ENCODE data around the gene ATG16L2. TPM values are rescaled to one million over a fixed set of nuclear protein-coding genes. Genes with fewer than 3 reads are reported as not detected.

Gene ATG16L2
- total and polyA plus RNA-seq, 9 of the 15 experiments (the other 6 are each of a cell fraction or from before 2014, with no cell fraction given): 0.18 to 11.2 (median 6.2) TPM

DNA sequence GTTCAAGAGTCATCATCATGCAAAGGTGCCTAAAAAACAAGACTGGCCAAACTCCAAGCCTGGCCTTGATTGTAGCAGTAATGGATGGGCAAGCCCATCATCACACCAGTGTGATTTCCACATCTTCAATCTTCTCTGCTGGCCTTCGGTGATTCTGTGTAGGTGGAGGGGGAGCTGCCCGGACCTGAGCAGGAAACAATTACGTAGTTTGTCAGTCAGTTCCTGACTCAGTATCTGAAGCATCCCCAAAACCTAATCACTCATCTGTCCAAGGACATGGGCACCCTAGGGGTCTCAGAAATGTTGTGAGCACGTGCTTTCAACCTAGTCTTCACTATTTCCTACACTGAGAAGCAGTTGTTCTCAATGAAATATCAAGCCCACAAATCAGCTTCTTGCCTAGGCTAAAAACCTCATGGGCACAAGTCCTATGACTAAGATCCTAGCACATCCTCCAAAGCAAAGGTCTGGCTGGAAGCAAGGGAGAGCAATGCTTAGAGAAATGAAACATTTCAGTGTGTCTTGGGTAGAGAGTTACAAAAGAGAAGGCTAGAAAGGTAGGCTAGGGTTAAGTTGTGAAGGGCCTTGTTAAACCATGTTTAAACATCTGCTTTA lies 24.6 kb downstream of the ATG16L2 start (continued):
- TF ChIP-seq, protein P1, sequence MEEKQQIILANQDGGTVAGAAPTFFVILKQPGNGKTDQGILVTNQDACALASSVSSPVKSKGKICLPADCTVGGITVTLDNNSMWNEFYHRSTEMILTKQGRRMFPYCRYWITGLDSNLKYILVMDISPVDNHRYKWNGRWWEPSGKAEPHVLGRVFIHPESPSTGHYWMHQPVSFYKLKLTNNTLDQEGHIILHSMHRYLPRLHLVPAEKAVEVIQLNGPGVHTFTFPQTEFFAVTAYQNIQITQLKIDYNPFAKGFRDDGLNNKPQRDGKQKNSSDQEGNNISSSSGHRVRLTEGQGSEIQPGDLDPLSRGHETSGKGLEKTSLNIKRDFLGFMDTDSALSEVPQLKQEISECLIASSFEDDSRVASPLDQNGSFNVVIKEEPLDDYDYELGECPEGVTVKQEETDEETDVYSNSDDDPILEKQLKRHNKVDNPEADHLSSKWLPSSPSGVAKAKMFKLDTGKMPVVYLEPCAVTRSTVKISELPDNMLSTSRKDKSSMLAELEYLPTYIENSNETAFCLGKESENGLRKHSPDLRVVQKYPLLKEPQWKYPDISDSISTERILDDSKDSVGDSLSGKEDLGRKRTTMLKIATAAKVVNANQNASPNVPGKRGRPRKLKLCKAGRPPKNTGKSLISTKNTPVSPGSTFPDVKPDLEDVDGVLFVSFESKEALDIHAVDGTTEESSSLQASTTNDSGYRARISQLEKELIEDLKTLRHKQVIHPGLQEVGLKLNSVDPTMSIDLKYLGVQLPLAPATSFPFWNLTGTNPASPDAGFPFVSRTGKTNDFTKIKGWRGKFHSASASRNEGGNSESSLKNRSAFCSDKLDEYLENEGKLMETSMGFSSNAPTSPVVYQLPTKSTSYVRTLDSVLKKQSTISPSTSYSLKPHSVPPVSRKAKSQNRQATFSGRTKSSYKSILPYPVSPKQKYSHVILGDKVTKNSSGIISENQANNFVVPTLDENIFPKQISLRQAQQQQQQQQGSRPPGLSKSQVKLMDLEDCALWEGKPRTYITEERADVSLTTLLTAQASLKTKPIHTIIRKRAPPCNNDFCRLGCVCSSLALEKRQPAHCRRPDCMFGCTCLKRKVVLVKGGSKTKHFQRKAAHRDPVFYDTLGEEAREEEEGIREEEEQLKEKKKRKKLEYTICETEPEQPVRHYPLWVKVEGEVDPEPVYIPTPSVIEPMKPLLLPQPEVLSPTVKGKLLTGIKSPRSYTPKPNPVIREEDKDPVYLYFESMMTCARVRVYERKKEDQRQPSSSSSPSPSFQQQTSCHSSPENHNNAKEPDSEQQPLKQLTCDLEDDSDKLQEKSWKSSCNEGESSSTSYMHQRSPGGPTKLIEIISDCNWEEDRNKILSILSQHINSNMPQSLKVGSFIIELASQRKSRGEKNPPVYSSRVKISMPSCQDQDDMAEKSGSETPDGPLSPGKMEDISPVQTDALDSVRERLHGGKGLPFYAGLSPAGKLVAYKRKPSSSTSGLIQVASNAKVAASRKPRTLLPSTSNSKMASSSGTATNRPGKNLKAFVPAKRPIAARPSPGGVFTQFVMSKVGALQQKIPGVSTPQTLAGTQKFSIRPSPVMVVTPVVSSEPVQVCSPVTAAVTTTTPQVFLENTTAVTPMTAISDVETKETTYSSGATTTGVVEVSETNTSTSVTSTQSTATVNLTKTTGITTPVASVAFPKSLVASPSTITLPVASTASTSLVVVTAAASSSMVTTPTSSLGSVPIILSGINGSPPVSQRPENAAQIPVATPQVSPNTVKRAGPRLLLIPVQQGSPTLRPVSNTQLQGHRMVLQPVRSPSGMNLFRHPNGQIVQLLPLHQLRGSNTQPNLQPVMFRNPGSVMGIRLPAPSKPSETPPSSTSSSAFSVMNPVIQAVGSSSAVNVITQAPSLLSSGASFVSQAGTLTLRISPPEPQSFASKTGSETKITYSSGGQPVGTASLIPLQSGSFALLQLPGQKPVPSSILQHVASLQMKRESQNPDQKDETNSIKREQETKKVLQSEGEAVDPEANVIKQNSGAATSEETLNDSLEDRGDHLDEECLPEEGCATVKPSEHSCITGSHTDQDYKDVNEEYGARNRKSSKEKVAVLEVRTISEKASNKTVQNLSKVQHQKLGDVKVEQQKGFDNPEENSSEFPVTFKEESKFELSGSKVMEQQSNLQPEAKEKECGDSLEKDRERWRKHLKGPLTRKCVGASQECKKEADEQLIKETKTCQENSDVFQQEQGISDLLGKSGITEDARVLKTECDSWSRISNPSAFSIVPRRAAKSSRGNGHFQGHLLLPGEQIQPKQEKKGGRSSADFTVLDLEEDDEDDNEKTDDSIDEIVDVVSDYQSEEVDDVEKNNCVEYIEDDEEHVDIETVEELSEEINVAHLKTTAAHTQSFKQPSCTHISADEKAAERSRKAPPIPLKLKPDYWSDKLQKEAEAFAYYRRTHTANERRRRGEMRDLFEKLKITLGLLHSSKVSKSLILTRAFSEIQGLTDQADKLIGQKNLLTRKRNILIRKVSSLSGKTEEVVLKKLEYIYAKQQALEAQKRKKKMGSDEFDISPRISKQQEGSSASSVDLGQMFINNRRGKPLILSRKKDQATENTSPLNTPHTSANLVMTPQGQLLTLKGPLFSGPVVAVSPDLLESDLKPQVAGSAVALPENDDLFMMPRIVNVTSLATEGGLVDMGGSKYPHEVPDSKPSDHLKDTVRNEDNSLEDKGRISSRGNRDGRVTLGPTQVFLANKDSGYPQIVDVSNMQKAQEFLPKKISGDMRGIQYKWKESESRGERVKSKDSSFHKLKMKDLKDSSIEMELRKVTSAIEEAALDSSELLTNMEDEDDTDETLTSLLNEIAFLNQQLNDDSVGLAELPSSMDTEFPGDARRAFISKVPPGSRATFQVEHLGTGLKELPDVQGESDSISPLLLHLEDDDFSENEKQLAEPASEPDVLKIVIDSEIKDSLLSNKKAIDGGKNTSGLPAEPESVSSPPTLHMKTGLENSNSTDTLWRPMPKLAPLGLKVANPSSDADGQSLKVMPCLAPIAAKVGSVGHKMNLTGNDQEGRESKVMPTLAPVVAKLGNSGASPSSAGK (IDR thresholded peaks at IDR 0.05): no peak

Measured in K562 (cell line).